ENCODE results near the gene STAMBP.

- TF ChIP-seq SP1 (IDR thresholded peaks at IDR 0.05) (no peak), EGR1 (IDR thresholded peaks at IDR 0.05; ENCODE audit: low read depth in 2 of 2) (no peak), MAX (IDR thresholded peaks at IDR 0.05) (no peak), FOXA1 (IDR thresholded peaks at IDR 0.05) (no peak), RAD21 (IDR thresholded peaks at IDR 0.05) (no peak), ATF3 (IDR thresholded peaks at IDR 0.05) (no peak), ZBTB33 (IDR thresholded peaks at IDR 0.05) (no peak)
- TF ChIP-seq, protein P1, sequence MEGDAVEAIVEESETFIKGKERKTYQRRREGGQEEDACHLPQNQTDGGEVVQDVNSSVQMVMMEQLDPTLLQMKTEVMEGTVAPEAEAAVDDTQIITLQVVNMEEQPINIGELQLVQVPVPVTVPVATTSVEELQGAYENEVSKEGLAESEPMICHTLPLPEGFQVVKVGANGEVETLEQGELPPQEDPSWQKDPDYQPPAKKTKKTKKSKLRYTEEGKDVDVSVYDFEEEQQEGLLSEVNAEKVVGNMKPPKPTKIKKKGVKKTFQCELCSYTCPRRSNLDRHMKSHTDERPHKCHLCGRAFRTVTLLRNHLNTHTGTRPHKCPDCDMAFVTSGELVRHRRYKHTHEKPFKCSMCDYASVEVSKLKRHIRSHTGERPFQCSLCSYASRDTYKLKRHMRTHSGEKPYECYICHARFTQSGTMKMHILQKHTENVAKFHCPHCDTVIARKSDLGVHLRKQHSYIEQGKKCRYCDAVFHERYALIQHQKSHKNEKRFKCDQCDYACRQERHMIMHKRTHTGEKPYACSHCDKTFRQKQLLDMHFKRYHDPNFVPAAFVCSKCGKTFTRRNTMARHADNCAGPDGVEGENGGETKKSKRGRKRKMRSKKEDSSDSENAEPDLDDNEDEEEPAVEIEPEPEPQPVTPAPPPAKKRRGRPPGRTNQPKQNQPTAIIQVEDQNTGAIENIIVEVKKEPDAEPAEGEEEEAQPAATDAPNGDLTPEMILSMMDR (IDR thresholded peaks at IDR 0.05; ENCODE audit: low read depth, low read length, missing input control): no peak
Observed at GRCh38 chr2:73918856-73919255, 90.1 kb downstream of the STAMBP start.
